Calu3 (cell line): ENCODE results near the gene DOCK10. TPM values are rescaled to one million over a fixed set of nuclear protein-coding genes. Genes with fewer than 3 reads are reported as not detected.

Experiments
- BruUV-seq: library from RNA; stranded (reverse); fragments of 400-500 nt; replicated peaks from 2 replicates; lab custom pipeline; 2021; lab: Mats Ljungman, UMichigan
- CTCF ChIA-PET: fragments of 300-600 bp; sonication (Branson Sonifier 250); formaldehyde crosslinking; loops from one replicate; lab custom pipeline; 2022; ENCODE audit warnings: antibody characterized with exemption; lab: Charles Lee
- DNase-seq: peaks from one replicate; pipeline ENCODE4 v3.0.0; 2022
- H3K27ac Mint-ChIP-seq: one replicate; pipeline ENCODE4 v1.8.0; 2022; ENCODE audit warnings: mixed read lengths; ENCODE audit not compliant: unreplicated experiment
- H3K27me3 Mint-ChIP-seq: one replicate; pipeline ENCODE4 v1.8.0; 2022; ENCODE audit warnings: mixed read lengths; ENCODE audit not compliant: unreplicated experiment
- H3K36me3 Mint-ChIP-seq: one replicate; pipeline ENCODE4 v1.8.0; 2022; ENCODE audit warnings: mild to moderate bottlenecking, moderate library complexity, mixed read lengths; ENCODE audit not compliant: insufficient read depth, unreplicated experiment
- H3K4me1 Mint-ChIP-seq: one replicate; pipeline ENCODE4 v1.8.0; 2022; ENCODE audit warnings: mild to moderate bottlenecking, low read depth, mixed read lengths; ENCODE audit not compliant: unreplicated experiment
- H3K4me3 Mint-ChIP-seq: one replicate; pipeline ENCODE4 v1.8.0; 2022; ENCODE audit warnings: mild to moderate bottlenecking, low read depth, moderate library complexity, mixed read lengths; ENCODE audit not compliant: unreplicated experiment
- H3K9me3 Mint-ChIP-seq: one replicate; pipeline ENCODE4 v1.8.0; 2022; ENCODE audit warnings: low read depth, mixed read lengths; ENCODE audit not compliant: unreplicated experiment
- intact Hi-C: fragments of 100-400 bp; cut with micrococcal nuclease; formaldehyde crosslinking; loops from one replicate; pipeline ENCODE4 v1.10.0; 2022; ENCODE audit not compliant: unreplicated experiment
- total RNA-seq: library from RNA; stranded (reverse); gene quantifications from 2 replicates; pipeline ENCODE4 v1.2.3, GENCODE V29; 2022
- TF ChIP-seq, protein P1 (sequence below): fragments of 200-600 bp; IDR thresholded peaks from one replicate; pipeline ENCODE4 v1.8.0; 2022; ENCODE audit warnings: antibody characterized with exemption; ENCODE audit not compliant: unreplicated experiment

The DOCK10 gene
- total RNA-seq, 1 experiment from 2014 or later: 11.9 TPM

DNA sequence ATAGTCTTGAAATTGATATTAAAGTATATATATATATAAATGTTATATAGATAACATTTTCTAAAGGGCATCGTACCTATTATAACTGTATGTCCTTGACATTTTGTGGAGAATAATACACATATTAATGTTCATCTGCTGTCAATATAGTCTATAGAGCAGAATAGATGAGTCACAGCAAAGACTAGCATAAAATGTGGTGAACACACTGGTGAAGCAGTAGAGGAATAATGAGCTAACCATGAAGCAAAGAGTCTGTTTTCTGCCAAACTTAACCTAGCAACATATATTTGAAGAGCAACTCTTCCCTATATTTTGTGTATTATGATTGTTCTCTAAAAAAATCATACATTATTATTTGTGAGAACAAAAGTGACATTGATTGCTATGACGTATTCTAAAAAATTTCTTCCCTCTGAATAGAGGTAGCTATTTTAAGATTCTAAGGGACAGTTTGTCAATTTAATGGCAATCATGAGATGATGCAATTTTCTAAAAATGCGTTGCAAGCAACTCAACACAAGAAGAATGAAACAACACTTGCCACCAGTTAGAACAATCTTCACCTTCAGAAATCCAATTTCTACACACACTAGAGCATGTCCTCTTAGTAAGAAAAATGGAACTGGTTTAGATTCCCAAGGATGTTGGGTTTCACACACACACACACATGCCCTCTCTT lies 22.0 kb downstream of the DOCK10 start:
- CTCF ChIA-PET: no interaction called here
- Mint-ChIP-seq H3K27ac (no peak overlapping the region), H3K9me3 (no peaks in the 10 kb centered on the region), H3K4me3 (no peak overlapping the region), H3K4me1 (peaks cover 30% of the 10 kb centered on the region), H3K36me3 (no peaks in the 10 kb centered on the region), H3K27me3 (no peaks in the 10 kb centered on the region)
- no peak for DNase-seq
- intact Hi-C loops: no loop called here
- BruUV-seq: no TSS peak
- TF ChIP-seq, protein P1, sequence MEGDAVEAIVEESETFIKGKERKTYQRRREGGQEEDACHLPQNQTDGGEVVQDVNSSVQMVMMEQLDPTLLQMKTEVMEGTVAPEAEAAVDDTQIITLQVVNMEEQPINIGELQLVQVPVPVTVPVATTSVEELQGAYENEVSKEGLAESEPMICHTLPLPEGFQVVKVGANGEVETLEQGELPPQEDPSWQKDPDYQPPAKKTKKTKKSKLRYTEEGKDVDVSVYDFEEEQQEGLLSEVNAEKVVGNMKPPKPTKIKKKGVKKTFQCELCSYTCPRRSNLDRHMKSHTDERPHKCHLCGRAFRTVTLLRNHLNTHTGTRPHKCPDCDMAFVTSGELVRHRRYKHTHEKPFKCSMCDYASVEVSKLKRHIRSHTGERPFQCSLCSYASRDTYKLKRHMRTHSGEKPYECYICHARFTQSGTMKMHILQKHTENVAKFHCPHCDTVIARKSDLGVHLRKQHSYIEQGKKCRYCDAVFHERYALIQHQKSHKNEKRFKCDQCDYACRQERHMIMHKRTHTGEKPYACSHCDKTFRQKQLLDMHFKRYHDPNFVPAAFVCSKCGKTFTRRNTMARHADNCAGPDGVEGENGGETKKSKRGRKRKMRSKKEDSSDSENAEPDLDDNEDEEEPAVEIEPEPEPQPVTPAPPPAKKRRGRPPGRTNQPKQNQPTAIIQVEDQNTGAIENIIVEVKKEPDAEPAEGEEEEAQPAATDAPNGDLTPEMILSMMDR: no peak

DNA sequence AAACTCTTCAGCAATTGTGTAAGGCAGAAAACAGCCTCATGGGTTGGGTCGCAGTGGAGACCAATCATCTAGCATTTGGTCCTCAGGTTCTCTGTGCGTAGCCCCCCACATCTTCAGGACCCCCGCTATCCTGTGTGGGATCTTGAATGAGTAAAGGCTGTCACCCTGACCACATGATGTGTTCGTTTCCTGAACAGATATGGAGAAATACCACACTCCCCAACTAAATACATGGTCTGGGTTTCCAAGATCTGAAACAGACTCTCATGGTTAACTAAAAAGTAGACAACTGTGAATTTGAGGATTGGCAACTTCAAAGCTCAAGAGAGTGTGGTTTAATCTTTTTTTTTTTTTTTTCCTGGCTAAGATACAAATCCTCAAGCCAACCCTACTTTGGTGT lies 23.2 kb downstream of the DOCK10 start:
- Mint-ChIP-seq H3K9me3 (no peaks in the 10 kb centered on the region), H3K27me3 (no peaks in the 10 kb centered on the region), H3K36me3 (no peaks in the 10 kb centered on the region), H3K27ac (peak overlapping the region; percentile 15), H3K4me1 (peaks cover 30% of the 10 kb centered on the region), H3K4me3 (no peak overlapping the region)
- TF ChIP-seq, protein P1: no peak
- no peak for DNase-seq
- BruUV-seq: no TSS peak
- CTCF ChIA-PET: no interaction called here
- intact Hi-C loops: no loop called here

DNA sequence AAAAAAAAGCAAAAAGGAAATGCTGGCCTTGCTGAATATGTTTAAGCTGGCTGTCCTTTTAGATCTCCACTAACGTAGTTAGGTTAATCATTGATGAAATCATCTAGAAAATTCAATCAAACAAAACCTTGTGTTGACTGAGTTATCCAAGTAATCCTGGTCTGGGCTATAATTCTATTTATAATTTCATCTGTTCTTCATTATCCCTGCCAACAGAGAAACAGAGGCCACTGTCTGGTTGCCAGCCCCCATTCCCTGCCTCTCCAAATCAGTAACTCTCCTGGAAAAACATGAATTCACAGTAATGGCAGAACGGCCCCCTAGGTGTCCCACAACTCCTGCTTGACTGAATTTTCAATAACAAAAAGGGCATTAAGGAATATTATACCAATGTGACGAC lies 24.6 kb downstream of the DOCK10 start:
- intact Hi-C loops: no loop called here
- Mint-ChIP-seq H3K4me1 (peaks cover 39% of the 10 kb centered on the region), H3K36me3 (no peaks in the 10 kb centered on the region), H3K27me3 (no peaks in the 10 kb centered on the region), H3K27ac (no peak overlapping the region), H3K9me3 (no peaks in the 10 kb centered on the region), H3K4me3 (no peak overlapping the region)
- no peak for DNase-seq
- CTCF ChIA-PET: interaction anchor here (0.7 kb wide), 1 partner anchor 692 kb away, joined by 3 read pairs; no protein-coding TSS in a partner anchor
- TF ChIP-seq, protein P1: no peak
- BruUV-seq: no TSS peak

DNA sequence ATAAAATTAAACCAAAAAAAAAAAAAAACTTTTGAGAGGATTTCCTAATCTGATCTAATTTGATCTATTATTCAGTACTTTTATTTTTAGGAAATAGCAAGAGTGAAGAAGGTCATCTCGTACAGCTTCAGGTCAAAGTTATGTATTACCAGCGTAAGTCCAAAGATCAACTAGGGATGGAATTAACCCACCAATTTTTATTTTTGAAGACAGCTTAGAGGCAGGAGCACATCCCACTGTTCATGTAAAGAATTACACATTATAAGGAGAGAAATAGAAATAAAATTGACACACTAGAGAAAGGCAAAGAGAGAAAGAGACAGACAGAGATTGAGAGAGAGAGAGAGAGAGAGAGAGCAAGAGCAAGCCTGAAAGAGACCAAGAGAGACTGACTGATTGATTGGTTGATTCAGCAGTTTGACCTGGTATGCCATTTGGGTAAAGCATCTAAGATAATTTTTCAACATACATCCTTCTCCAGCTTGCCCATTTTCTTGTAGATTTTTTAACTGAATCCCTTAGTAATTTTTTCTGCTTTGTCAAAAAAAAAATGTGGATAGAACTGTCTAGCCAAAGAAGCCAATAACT lies 25.1 kb downstream of the DOCK10 start:
- no peaks in the 10 kb centered on the region for H3K27me3 Mint-ChIP-seq
- H3K36me3 Mint-ChIP-seq: no peaks in the 10 kb centered on the region
- H3K4me3 Mint-ChIP-seq: no peak overlapping the region
- DNase-seq: no peak
- BruUV-seq: no TSS peak
- peaks cover 33% of the 10 kb centered on the region for H3K4me1 Mint-ChIP-seq
- intact Hi-C loops: no loop called here
- TF ChIP-seq, protein P1: no peak
- CTCF ChIA-PET: interaction anchor here (0.7 to 0.9 kb wide), 3 partner anchors 107 to 693 kb away, joined by 3 to 6 read pairs (median 4); no protein-coding TSS in a partner anchor
- H3K9me3 Mint-ChIP-seq: no peaks in the 10 kb centered on the region
- H3K27ac Mint-ChIP-seq: no peak overlapping the region
